Measurements from ENCODE around the gene TSPAN1.

TSPAN1 gene

GRCh38 chr1:46188295-46189030 lies 13.6 kb downstream of the TSPAN1 start:
- no peak for DNase-seq

- no peak for DNase-seq
These were observed 15.7 kb downstream of the TSPAN1 start for GRCh38 chr1:46190539-46190938.

- no peak for DNase-seq
These were observed 16.3 kb downstream of the TSPAN1 start for GRCh38 chr1:46191033-46191701.

GRCh38 chr1:46192171-46192570 lies 17.3 kb downstream of the TSPAN1 start:
- DNase-seq = no peak

- DNase-seq = no peak
These were observed 18.4 kb downstream of the TSPAN1 start for GRCh38 chr1:46193285-46193684.

GRCh38 chr1:46193984-46194570 lies 19.2 kb downstream of the TSPAN1 start:
- no peak for DNase-seq

- DNase-seq = no peak
These were observed 19.8 kb downstream of the TSPAN1 start for GRCh38 chr1:46194641-46195193.

GRCh38 chr1:46196609-46197008 lies 21.7 kb downstream of the TSPAN1 start:
- no peak for DNase-seq

- no peak for DNase-seq
These were observed 22.7 kb downstream of the TSPAN1 start for GRCh38 chr1:46197560-46197963.

GRCh38 chr1:46197964-46198811 lies 23.3 kb downstream of the TSPAN1 start, which contains the start of gene POMGNT1:
POMGNT1 (minus strand) TSS chr1:46198434; CDS start chr1:46197821, 613 bp downstream.
- DNase-seq = peak in 1 of 2 donors; percentile 58

GRCh38 chr1:46199233-46199749 lies 24.4 kb downstream of the TSPAN1 start:
- DNase-seq = no peak

GRCh38 chr1:46203738-46204405 lies 29.0 kb downstream of the TSPAN1 start:
- DNase-seq = peak; percentile 22 to 53

- peak; percentile 27 to 45 for DNase-seq
These were observed 29.5 kb downstream of the TSPAN1 start for GRCh38 chr1:46204406-46204742.

GRCh38 chr1:46205141-46205540 lies 30.3 kb downstream of the TSPAN1 start:
- no peak for DNase-seq

GRCh38 chr1:46205791-46206190 lies 30.9 kb downstream of the TSPAN1 start:
- DNase-seq = no peak

GRCh38 chr1:46206399-46206798 lies 31.5 kb downstream of the TSPAN1 start:
- DNase-seq = no peak

- no peak for DNase-seq
These were observed 35.7 kb downstream of the TSPAN1 start for GRCh38 chr1:46210561-46210960.

GRCh38 chr1:46211051-46211450 lies 36.2 kb downstream of the TSPAN1 start:
- DNase-seq = no peak

GRCh38 chr1:46215504-46215903 lies 40.6 kb downstream of the TSPAN1 start:
- DNase-seq = no peak

GRCh38 chr1:46218443-46218842 lies 43.6 kb downstream of the TSPAN1 start:
- DNase-seq = no peak

GRCh38 chr1:46219551-46220520 lies 44.9 kb downstream of the TSPAN1 start:
- no peak for DNase-seq

Data from hippocampal formation (tissue), 2 donors.